CD4-positive, alpha-beta T cell (primary cell): ENCODE results near the gene TTC34. TPM values are rescaled to one million over a fixed set of nuclear protein-coding genes. Genes with fewer than 3 reads are reported as not detected.
A peak's percentile ranks its signal among the peaks of the same experiment; 100 is the strongest.

Experiments
- ATAC-seq: fragments of 200-7000 bp; cut with Tn5 transposase; one replicate; pipeline ENCODE4 v1.10.0; 2022; ENCODE audit warnings: mild to moderate bottlenecking; ENCODE audit not compliant: poor library complexity
- CTCF ChIA-PET: fragments of 350-600 bp; sonication (Branson Sonifier 250); formaldehyde crosslinking; loops from one replicate; lab custom pipeline; 2021; ENCODE audit warnings: antibody characterized with exemption, inconsistent platforms; lab: Charles Lee
- POLR2A ChIA-PET: fragments of 350-600 bp; sonication (Branson Sonifier 250); formaldehyde crosslinking; loops from one replicate; lab custom pipeline; 2021; ENCODE audit warnings: antibody characterized with exemption, inconsistent platforms; lab: Charles Lee
- DNase-seq, 14 experiments: peaks; one replicate each; pipeline ENCODE4 v3.0.0-alpha.2; 2013 to 2020; ENCODE audit warnings: mixed read lengths in 2 of 14
- H3K27ac ChIP-seq, 2 donors: one replicate each; pipeline versions ENCODE4 v1.5.1 to v1.7.0; 2013; ENCODE audit warnings: low read length in 2 of 2, low read depth in 1 of 2, mild to moderate bottlenecking in 1 of 2
- H3K27me3 ChIP-seq, 2 experiments: 1 replicate in 1 of 2; 2 replicates in 1 of 2; pipeline versions ENCODE4 v1.6.1 to v1.7.0; 2013; ENCODE audit warnings: low read length in 2 of 2, control low read depth in 1 of 2, mild to moderate bottlenecking in 1 of 2, moderate library complexity in 1 of 2; ENCODE audit not compliant: insufficient read depth in 2 of 2, control insufficient read depth in 1 of 2
- H3K36me3 ChIP-seq: one replicate; pipeline ENCODE4 v1.6.1; 2013; ENCODE audit warnings: low read length, control low read depth; ENCODE audit not compliant: insufficient read depth
- H3K4me1 ChIP-seq: one replicate; pipeline ENCODE4 v1.6.1; 2013; ENCODE audit warnings: low read length, control low read depth; ENCODE audit not compliant: insufficient read depth
- H3K4me3 ChIP-seq: one replicate; pipeline ENCODE4 v1.5.1; 2013; ENCODE audit warnings: mild to moderate bottlenecking, low read length, moderate library complexity
- H3K9me3 ChIP-seq, 2 experiments: 1 replicate in 1 of 2; 2 replicates in 1 of 2; pipeline versions ENCODE4 v1.6.1 to v1.7.0; 2013; ENCODE audit warnings: low read length in 2 of 2, mild to moderate bottlenecking in 2 of 2, control low read depth in 1 of 2, moderate library complexity in 1 of 2; ENCODE audit not compliant: control insufficient read depth in 1 of 2, insufficient read depth in 1 of 2
- H3K27ac Mint-ChIP-seq: one replicate; pipeline ENCODE4 v1.8.0; 2020; ENCODE audit warnings: mixed read lengths
- H3K27me3 Mint-ChIP-seq: one replicate; pipeline ENCODE4 v1.8.0; 2021; ENCODE audit warnings: mixed read lengths
- H3K36me3 Mint-ChIP-seq: one replicate; pipeline ENCODE4 v1.8.0; 2021; ENCODE audit warnings: low read depth, mixed read lengths
- H3K4me1 Mint-ChIP-seq: one replicate; pipeline ENCODE4 v1.8.0; 2021; ENCODE audit warnings: low read depth, mixed read lengths
- H3K4me3 Mint-ChIP-seq: one replicate; pipeline ENCODE4 v1.8.0; 2020; ENCODE audit warnings: mild to moderate bottlenecking, mixed read lengths
- H3K9me3 Mint-ChIP-seq: one replicate; pipeline ENCODE4 v1.8.0; 2020; ENCODE audit warnings: mixed read lengths
- intact Hi-C, 2 experiments: fragments of 100-400 bp; cut with DNase I in 1 of 2; cut with micrococcal nuclease in 1 of 2; formaldehyde crosslinking; loops; one replicate each; pipeline versions ENCODE4 v1.15.1 to v1.9.0; 2023 to 2025; cut with DNase I, micrococcal nuclease
- total RNA-seq, 174 experiments: library from RNA in 2 of 174; stranded (reverse) in 2 of 174; gene quantifications; one replicate each; pipeline ENCODE4 v1.2.3 and lab custom pipeline; 2021 to 2026
- TF ChIP-seq, protein P1 (sequence below): fragments of 200-600 bp; IDR thresholded peaks from one replicate; pipeline ENCODE4 v1.8.0; 2022; ENCODE audit warnings: antibody characterized with exemption, mild to moderate bottlenecking

The TTC34 gene
- total RNA-seq, 2 experiments from 2014 or later = 1.3 TPM

- DNase-seq = peak in 2 of 14 experiments; percentile 15 to 28
Observed at GRCh38 chr1:2609319-2610035, 192.0 kb downstream of the TTC34 start.

GRCh38 chr1:2607641-2608091 is 193.8 kb downstream of the TTC34 start:
- Histone ChIP-seq H3K36me3 (no peaks in the 10 kb centered on the region), H3K4me1 (peaks cover 3% of the 10 kb centered on the region), H3K9me3 (peaks cover 0 to 17% of the 10 kb centered on the region in 2 experiments), H3K27me3 (no peaks in the 10 kb centered on the region), H3K27ac (no peak overlapping the region), H3K4me3 (no peak overlapping the region)
- Mint-ChIP-seq H3K27me3 (peaks cover 3% of the 10 kb centered on the region), H3K27ac (no peak overlapping the region), H3K4me1 (no peaks in the 10 kb centered on the region), H3K36me3 (no peaks in the 10 kb centered on the region), H3K4me3 (no peak overlapping the region), H3K9me3 (no peaks in the 10 kb centered on the region)
- DNase-seq (peak in 1 of 14 experiments; percentile 19), ATAC-seq (no peak)
- ChIA-PET CTCF (no interaction called here), POLR2A (no interaction called here)
- intact Hi-C loops = no loop called here
- TF ChIP-seq, protein P1, sequence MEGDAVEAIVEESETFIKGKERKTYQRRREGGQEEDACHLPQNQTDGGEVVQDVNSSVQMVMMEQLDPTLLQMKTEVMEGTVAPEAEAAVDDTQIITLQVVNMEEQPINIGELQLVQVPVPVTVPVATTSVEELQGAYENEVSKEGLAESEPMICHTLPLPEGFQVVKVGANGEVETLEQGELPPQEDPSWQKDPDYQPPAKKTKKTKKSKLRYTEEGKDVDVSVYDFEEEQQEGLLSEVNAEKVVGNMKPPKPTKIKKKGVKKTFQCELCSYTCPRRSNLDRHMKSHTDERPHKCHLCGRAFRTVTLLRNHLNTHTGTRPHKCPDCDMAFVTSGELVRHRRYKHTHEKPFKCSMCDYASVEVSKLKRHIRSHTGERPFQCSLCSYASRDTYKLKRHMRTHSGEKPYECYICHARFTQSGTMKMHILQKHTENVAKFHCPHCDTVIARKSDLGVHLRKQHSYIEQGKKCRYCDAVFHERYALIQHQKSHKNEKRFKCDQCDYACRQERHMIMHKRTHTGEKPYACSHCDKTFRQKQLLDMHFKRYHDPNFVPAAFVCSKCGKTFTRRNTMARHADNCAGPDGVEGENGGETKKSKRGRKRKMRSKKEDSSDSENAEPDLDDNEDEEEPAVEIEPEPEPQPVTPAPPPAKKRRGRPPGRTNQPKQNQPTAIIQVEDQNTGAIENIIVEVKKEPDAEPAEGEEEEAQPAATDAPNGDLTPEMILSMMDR = no peak

More at GRCh38 chr1:2609319-2610035, 192.0 kb downstream of the TTC34 start:
- Histone ChIP-seq H3K36me3 (no peaks in the 10 kb centered on the region), H3K4me3 (no peak overlapping the region), H3K27ac (no peak overlapping the region), H3K9me3 (peaks cover 8 to 25% of the 10 kb centered on the region in 2 experiments), H3K4me1 (peaks cover 3% of the 10 kb centered on the region), H3K27me3 (no peaks in the 10 kb centered on the region)
- ATAC-seq = no peak
- no peaks in the 10 kb centered on the region for H3K4me1 Mint-ChIP-seq
- TF ChIP-seq, protein P1 = no peak
- ChIA-PET POLR2A (no interaction called here), CTCF (interaction anchor here (0.5 kb wide), 1 partner anchor 1015 kb away, joined by 3 read pairs; no protein-coding TSS in a partner anchor)
- H3K4me3 Mint-ChIP-seq = no peak overlapping the region
- peaks cover 3% of the 10 kb centered on the region for H3K27me3 Mint-ChIP-seq
- peaks cover 6% of the 10 kb centered on the region for H3K9me3 Mint-ChIP-seq
- no peak overlapping the region for H3K27ac Mint-ChIP-seq
- no peaks in the 10 kb centered on the region for H3K36me3 Mint-ChIP-seq
- intact Hi-C loops = no loop called here

- TF ChIP-seq, protein P1 = no peak
- H3K9me3 Mint-ChIP-seq = no peaks in the 10 kb centered on the region
- no peaks in the 10 kb centered on the region for H3K36me3 Mint-ChIP-seq
- H3K27me3 ChIP-seq = no peaks in the 10 kb centered on the region
- no peak overlapping the region for H3K27ac ChIP-seq
- no peak for ATAC-seq
- peaks cover 0 to 16% of the 10 kb centered on the region in 2 experiments for H3K9me3 ChIP-seq
- intact Hi-C loops = no loop called here
- no peak overlapping the region for H3K27ac Mint-ChIP-seq
- H3K4me1 Mint-ChIP-seq = no peaks in the 10 kb centered on the region
- H3K4me1 ChIP-seq = peaks cover 3% of the 10 kb centered on the region
- H3K4me3 ChIP-seq = no peak overlapping the region
- POLR2A ChIA-PET = no interaction called here
- H3K4me3 Mint-ChIP-seq = no peak overlapping the region
- H3K27me3 Mint-ChIP-seq = no peaks in the 10 kb centered on the region
- peak in 1 of 14 experiments; percentile 27 for DNase-seq
- H3K36me3 ChIP-seq = no peaks in the 10 kb centered on the region
- CTCF ChIA-PET = no interaction called here
Observed at GRCh38 chr1:2606881-2607621, 194.4 kb downstream of the TTC34 start.
